GM21423 (cell line): ENCODE measurements around the gene ROR1.

Experiments used
- ATAC-seq: cut with Tn5 transposase; IDR thresholded peaks from one replicate; pipeline ENCODE4 v1.9.1; 2021; ENCODE audit warnings: mild to moderate bottlenecking, moderate library complexity; ENCODE audit not compliant: unreplicated experiment

Gene ROR1

GRCh38 chr1:63878932-63879331, 105.1 kb downstream of the ROR1 start:
- ATAC-seq, result no peak

- ATAC-seq, result no peak
These were observed 107.2 kb downstream of the ROR1 start for GRCh38 chr1:63880958-63881576.

DNA sequence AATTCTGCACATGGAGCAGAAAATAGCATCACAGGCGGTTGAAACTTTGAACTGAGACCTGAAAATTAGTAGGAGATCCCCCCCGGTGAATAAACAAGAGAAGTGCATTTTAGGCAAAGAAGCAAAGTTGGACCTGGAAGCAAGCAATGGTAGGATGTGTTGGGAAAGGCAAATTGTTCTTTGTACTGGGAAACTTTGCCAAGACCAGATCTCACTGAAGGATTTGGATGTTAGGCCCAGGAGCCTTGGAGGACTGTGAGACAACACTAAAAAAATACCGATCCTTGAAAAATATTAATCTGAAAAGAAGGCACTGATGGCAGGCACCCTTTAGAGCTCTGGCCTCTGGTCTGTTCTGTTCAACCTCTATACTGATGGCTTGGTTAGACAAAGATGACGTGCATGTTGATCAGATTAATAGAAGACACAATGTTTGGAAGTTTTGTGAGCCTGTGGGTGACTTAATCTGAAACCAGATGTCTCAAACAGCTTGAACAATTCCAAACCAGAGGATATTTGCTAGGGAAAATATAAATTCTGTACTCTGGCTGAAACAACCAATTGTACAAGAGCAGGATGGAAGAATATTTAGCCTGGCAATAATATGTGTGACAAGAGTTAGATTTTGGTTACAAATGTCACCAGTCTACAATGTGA, 108.4 kb downstream of the ROR1 start:
- ATAC-seq, result no peak

GRCh38 chr1:63883494-63884235, 109.8 kb downstream of the ROR1 start:
- ATAC-seq, result no peak

DNA sequence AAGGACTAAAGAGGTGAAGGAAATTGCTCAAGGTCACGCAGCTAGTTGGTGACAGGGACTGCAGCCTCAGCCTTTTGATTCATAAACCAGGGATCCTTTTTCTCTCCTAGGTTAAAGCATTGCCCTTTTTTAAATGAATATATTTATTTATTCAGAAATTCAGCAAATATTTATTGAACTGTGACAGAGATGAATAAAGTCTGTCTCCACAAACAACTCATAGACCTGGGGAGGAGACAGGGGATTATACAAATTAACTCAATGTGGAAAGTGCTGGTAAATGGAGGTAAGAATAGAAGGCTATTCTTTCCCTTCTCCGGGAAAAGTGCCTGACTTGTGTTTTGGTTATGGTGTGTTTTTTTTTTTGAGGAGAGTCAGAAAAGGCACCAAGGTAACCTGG, 110.7 kb downstream of the ROR1 start:
- no peak for ATAC-seq

DNA sequence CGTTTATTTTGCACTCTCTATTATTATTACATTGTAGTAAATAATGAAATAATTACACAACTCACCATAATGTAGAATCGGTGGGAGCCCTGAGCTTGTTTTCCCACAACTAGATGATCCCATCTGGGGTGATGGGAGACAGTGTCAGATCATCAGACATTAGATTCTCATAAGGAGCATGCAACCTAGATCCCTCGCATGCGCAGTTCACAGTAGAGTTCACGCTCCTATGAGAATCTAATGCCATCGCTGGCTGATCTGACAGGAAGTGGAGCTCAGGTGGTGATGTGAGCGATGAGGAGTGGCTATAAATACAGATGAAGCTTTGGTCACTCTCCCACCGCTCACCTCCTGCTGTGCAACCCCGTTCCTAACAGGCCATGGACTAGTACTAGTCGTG, 112.1 kb downstream of the ROR1 start:
- ATAC-seq, result no peak

DNA sequence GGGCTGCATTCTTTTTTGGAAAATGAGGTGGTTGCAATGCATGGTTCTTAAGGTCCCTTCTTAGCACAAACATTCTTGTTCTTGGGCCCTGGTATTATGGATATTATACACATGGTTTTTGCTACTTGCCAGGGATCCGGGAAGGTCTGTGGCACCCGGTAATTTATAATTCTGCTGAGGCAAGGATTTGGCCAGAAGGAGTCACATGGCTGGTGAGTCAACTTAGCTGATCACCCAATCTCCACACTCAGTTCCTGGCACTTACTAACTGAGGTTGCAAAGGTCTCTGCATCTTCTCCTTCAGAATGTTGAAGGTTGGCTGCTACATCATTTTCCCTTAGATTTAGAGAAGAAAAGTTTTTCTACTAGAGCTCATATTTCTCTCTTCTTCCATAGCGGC, 112.5 kb downstream of the ROR1 start:
- ATAC-seq, result no peak

DNA sequence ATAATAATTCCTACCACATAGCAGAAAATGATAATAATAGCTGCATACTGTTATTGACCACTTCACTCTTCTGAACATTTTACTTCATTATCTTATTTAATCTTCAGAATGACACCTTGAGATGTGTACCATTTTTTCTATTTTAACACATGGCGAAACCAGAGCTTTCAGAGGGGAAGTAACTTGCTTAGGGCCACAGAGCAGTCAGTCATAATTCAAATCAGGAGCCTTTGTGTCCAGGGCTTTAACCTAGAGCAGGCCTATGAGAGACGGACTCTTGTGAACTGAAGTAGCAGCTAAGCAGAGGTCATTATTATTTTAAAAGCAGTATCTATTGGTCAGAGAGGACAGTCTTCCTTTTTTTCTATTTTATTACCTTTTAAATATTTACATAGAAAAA, 114.0 kb downstream of the ROR1 start:
- peak; percentile 34 for ATAC-seq

- ATAC-seq, result no peak
These were observed 115.2 kb downstream of the ROR1 start for GRCh38 chr1:63888984-63889383.

DNA sequence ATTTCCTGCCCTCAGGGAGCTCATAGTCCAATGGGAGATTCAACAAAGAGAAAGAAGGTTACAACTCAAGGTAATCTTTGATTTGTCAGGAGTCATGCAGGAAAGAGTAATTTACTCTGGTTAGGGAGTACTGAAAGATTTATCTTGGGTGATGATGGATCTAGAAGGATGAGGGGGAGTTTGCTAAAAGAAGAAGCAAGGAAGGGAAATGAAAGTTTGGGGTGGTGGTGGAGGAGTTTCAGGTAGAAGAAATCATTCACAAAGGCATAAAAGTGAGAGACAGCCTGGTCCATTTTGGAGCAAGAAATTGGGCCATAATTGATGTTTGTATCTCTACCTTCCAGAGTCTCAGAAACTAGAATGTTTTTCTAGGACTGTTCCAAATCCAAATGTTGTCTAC, 116.7 kb downstream of the ROR1 start:
- no peak for ATAC-seq

DNA sequence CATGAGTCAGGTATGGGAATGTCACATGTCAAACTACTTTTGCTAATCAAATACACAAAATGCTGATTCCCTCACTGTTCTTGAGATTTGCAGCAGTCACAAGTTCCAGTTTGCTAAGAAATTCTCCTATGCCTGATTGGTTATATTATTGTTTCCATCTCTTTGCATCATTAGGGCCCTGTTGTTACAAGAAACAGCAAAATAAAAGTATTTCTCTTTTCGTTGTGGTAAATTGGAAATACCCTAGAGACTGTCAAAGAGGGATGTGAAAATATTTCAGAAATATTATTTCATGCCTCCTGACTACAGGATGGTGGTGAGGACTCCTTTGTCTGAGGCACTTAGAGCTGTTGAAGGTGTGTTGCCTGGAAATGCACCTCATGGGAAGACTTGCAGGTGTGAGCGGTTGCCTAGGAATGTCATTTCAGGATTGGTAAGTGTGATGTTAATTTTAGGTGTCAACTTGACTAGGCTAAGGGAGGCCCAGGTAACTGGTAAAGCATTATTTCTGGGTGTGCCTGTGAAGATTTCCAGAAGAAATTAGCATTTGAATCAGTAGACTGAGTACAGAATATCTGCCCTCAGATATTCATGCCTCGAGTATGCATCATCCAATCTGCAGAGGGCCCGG, 117.4 kb downstream of the ROR1 start:
- ATAC-seq, result no peak

DNA sequence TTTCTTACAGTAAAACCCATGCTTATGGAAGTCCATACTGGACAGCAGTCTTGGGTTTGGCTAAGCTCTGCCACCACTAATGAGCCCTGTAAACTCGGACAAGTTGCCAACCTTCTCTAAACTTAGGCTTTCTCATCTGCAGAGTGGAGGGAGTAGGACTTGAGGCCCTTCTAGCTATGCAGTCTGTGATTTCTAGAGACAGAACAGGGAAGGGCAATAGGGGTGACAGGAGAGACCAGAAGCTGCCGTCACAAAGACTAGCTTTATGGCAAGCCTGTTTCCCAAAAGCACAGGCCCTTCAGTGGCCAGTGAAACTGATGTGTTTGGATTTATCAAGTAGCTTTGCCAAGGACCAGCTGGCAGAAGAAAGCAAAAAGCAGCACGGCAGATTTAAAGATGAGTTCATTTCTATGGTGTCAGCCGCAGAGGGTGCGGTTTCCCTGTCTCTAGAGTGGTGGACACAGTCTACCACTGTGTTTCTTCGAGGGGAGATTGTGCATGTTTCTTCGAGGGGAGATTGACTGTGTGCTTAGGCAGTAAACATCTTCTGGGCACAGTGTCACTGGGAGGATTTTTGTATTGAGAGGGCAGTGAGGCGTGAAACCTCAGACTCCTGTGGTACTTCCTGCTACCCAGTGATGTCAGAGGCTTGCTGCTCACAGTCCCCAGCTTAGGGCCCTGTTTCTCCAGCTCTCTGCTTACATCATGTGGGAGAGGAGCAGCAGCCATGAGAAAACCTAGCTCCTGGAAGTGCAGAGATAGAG, 119.0 kb downstream of the ROR1 start:
- ATAC-seq, result peak; percentile 98

DNA sequence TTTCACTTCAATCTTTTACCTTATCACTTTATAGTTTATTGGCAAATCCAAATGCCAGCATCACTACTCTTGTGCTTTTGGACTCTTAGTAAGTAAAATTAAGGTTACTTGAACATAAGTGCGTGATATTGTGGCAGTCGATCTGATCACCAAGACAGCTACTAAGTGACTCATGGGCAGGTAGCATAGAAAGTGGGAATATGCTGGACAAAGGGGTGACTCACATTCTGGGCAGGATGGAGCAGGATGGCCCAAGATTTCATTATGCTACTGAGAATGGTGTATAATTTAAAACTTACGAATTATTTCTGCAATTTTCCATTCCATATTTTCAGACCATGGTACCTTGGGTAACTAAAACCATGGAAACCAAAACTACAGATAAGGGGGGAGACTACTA, 120.2 kb downstream of the ROR1 start:
- no peak for ATAC-seq

GRCh38 chr1:63894627-63895265, 120.9 kb downstream of the ROR1 start:
- ATAC-seq, result no peak

DNA sequence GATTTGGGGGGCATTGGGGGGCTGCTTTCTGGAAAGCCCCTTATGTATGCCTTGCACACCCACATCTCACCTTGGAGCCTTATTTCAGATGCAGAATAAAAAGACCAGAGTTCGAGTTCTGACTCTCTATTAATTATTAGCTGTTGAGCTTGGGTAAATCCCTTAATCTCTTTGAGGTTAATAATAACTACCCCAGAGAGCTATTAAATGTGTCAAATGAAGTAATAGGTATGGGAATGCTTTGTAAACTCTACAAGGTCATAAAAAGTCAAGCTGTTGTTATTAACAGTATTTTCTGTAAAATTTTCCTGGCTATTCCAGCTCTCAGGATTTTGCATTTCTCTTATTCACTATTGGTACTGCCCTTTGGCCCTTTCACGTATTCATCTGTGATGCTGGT, 122.9 kb downstream of the ROR1 start:
- no peak for ATAC-seq

DNA sequence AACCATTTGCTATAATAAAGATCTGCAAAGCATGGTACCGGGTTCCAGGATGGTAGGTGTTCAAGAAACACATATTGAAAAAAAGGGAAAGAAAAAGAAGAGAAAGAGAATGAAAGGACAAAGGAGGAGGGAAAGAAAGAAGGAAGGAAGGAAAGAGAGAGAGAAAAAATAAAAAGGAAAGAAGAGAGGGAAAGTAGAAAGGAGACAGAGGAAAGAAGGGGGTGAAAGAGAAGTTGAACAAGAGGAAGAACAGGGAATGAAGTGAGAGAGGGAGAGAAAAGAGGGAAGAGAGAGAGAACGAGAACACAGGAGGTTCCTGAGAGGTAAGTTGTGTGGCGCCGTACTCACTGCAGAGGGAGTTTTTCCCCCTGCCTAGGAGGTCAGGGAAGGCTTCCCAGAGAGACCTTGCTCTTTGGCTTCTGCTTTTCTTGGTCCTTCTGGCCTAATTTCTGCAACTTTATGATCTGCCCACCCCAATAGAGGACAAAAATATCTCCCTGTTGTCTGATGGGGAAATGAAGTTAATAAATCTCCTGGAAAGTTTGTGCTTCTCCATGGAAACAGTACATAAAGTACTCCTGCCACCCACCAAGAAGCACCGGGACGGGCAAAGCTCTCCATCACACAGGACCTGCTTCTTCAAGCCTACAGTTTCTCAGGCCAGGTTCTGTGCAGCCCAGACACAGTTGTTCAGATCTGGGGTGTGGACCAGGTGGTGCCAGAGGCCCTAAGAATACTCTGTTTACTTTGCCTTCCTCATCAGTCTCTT, 124.8 kb downstream of the ROR1 start:
- ATAC-seq, result no peak

GRCh38 chr1:63901094-63901493, 127.3 kb downstream of the ROR1 start:
- no peak for ATAC-seq

DNA sequence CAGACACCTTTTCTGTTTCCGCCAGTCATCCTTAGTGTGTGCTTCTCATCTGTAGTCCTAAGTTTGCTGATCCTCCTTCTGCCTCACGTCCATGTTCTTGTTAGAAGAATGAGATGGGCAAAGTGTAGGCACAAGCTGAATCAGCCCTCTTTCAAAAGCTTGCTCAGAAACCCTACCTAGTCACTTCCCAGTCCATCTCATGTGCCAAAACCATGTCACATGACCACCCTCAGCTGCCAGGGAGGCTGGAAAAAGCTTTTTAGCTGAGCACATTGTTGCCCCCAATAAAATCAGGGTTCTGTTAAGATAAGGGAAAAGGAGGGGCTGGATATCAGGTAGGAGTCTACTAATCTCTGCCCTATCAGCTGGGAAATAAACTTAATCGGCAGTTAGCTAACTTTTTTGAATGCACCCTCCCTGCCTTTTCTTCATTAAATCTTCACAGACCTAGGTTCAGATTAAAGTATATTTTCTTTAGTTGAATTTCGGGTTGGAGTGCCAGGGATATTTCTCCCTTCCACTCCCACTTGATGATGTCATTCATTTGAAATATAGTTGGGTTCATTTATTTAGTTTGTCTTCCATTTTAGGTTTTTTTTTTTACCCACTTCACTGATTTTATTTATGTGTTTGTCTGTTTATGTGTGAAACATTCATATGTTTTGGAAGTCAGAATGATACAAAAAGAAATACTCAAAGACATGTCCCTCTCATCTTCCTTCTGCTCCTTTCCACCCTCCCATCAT, 129.2 kb downstream of the ROR1 start:
- ATAC-seq, result no peak

- no peak for ATAC-seq
These were observed 130.3 kb downstream of the ROR1 start for GRCh38 chr1:63903947-63904610.
